IgD-negative memory B cell (primary cell): ENCODE data around the gene PHYKPL. TPM values are rescaled to one million over a fixed set of nuclear protein-coding genes. Genes with fewer than 3 reads are reported as not detected.

Experiments used
- H3K27ac Mint-ChIP-seq, 3 donors: one replicate each; pipeline ENCODE4 v1.8.0; 2020 to 2022; ENCODE audit warnings: mild to moderate bottlenecking in 3 of 3, mixed read lengths in 3 of 3, moderate library complexity in 1 of 3
- H3K27me3 Mint-ChIP-seq: one replicate; pipeline ENCODE4 v1.8.0; 2021; ENCODE audit warnings: mixed read lengths
- H3K36me3 Mint-ChIP-seq: one replicate; pipeline ENCODE4 v1.8.0; 2020; ENCODE audit warnings: mild to moderate bottlenecking, mixed read lengths
- H3K4me1 Mint-ChIP-seq, 3 donors: one replicate each; pipeline ENCODE4 v1.8.0; 2020 to 2022; ENCODE audit warnings: mixed read lengths in 3 of 3, mild to moderate bottlenecking in 1 of 3
- H3K4me3 Mint-ChIP-seq, 4 donors: one replicate each; pipeline ENCODE4 v1.8.0; 2020 to 2022; ENCODE audit warnings: mild to moderate bottlenecking in 4 of 4, mixed read lengths in 4 of 4, moderate library complexity in 3 of 4
- H3K9me3 Mint-ChIP-seq, 3 donors: one replicate each; pipeline ENCODE4 v1.8.0; 2020 to 2021; ENCODE audit warnings: mixed read lengths in 3 of 3, mild to moderate bottlenecking in 1 of 3
- polyA plus RNA-seq: library from polyadenylated mRNA; unstranded; fragments of 300-500 nt; fragmentation: Illumina TruSeq; gene quantifications from one replicate; pipeline ENCODE4 v1.2.3, GENCODE V29; 2021

The PHYKPL gene
- polyA plus RNA-seq, 1 donor from 2014 or later, result 58.1 TPM

GRCh38 chr5:178215280-178216002, 17.2 kb downstream of the PHYKPL start:
- Mint-ChIP-seq H3K4me1 (peaks cover 7 to 14% (median 13%) of the 10 kb centered on the region in 3 donors), H3K9me3 (no peaks in the 10 kb centered on the region), H3K27ac (peak overlapping the region in 2 of 3 donors; percentile 73 to 78), H3K36me3 (peaks cover 2% of the 10 kb centered on the region), H3K27me3 (no peaks in the 10 kb centered on the region), H3K4me3 (no peak overlapping the region)

- peaks cover 2% of the 10 kb centered on the region for H3K36me3 Mint-ChIP-seq
Observed at GRCh38 chr5:178214160-178214803, 18.3 kb downstream of the PHYKPL start.

DNA sequence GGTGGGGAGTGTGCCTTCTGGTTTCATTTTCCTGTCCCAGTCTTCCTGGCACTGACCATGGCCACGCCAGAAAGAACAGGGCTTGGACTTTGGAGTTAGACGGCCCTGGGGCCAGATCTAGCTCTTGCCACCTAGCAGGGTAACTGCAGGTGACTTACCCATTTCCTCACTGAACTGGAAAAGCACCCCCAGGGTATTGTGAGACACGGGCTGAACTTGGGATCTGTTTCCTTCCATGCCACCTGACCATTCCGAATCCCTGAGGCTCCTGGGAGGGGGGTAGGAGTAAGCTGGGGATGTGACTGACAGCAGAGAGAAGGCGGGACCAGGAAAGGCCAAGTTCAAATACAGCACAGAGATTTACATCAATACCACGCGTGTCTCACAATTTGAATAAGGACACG, 18.9 kb downstream of the PHYKPL start:
- H3K27ac Mint-ChIP-seq, result peak overlapping the region; percentile 2 to 62 (median 27)
- H3K9me3 Mint-ChIP-seq, result no peaks in the 10 kb centered on the region
- H3K27me3 Mint-ChIP-seq, result no peaks in the 10 kb centered on the region
- peaks cover 7 to 14% (median 10%) of the 10 kb centered on the region in 3 donors for H3K4me1 Mint-ChIP-seq
- peak overlapping the region in 1 of 4 donors; percentile 50 for H3K4me3 Mint-ChIP-seq
- H3K36me3 Mint-ChIP-seq, result peaks cover 2% of the 10 kb centered on the region

More at GRCh38 chr5:178214160-178214803, 18.3 kb downstream of the PHYKPL start:
- no peaks in the 10 kb centered on the region for H3K27me3 Mint-ChIP-seq
- H3K4me3 Mint-ChIP-seq, result no peak overlapping the region
- peaks cover 7 to 14% (median 10%) of the 10 kb centered on the region in 3 donors for H3K4me1 Mint-ChIP-seq
- peak overlapping the region in 2 of 3 donors; percentile 27 to 62 for H3K27ac Mint-ChIP-seq
- no peaks in the 10 kb centered on the region for H3K9me3 Mint-ChIP-seq

DNA sequence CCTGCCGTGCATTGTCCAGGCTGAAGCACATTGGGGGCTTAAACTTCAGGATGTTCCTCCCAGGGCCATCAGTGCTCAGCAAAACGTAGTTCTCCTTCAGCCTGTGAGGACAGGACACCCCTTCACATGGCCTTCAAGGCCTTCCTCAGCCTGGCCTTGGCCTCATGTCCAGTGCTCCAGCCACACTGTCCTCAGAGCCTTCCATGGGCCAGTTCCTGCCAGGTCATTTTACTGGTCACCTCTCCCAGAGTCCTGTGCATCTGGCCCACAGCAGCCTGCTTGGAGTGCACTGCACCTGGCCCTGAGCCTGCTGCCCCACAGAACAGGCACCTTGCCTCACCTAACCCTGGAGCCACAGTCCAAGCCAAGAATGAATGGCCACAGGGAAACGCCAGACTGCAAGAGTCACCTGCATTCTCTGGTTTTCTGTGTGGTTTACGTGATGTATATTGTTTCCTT, 19.6 kb downstream of the PHYKPL start:
- Mint-ChIP-seq H3K9me3 (no peaks in the 10 kb centered on the region), H3K36me3 (peaks cover 2% of the 10 kb centered on the region), H3K4me1 (peaks cover 7 to 15% (median 14%) of the 10 kb centered on the region in 3 donors)

GRCh38 chr5:178212241-178213002, 20.2 kb downstream of the PHYKPL start:
- Mint-ChIP-seq H3K9me3 (no peaks in the 10 kb centered on the region), H3K36me3 (peaks cover 2% of the 10 kb centered on the region), H3K4me3 (peak overlapping the region in 1 of 4 donors; percentile 50), H3K27me3 (no peaks in the 10 kb centered on the region), H3K4me1 (peaks cover 7 to 19% (median 16%) of the 10 kb centered on the region in 3 donors), H3K27ac (peak overlapping the region; percentile 24 to 78 (median 78))

More for the DNA sequence above, 19.6 kb downstream of the PHYKPL start:
- Mint-ChIP-seq H3K27me3 (no peaks in the 10 kb centered on the region), H3K4me3 (peak overlapping the region in 1 of 4 donors; percentile 50), H3K27ac (peak overlapping the region in 2 of 3 donors; percentile 62 to 76)

DNA sequence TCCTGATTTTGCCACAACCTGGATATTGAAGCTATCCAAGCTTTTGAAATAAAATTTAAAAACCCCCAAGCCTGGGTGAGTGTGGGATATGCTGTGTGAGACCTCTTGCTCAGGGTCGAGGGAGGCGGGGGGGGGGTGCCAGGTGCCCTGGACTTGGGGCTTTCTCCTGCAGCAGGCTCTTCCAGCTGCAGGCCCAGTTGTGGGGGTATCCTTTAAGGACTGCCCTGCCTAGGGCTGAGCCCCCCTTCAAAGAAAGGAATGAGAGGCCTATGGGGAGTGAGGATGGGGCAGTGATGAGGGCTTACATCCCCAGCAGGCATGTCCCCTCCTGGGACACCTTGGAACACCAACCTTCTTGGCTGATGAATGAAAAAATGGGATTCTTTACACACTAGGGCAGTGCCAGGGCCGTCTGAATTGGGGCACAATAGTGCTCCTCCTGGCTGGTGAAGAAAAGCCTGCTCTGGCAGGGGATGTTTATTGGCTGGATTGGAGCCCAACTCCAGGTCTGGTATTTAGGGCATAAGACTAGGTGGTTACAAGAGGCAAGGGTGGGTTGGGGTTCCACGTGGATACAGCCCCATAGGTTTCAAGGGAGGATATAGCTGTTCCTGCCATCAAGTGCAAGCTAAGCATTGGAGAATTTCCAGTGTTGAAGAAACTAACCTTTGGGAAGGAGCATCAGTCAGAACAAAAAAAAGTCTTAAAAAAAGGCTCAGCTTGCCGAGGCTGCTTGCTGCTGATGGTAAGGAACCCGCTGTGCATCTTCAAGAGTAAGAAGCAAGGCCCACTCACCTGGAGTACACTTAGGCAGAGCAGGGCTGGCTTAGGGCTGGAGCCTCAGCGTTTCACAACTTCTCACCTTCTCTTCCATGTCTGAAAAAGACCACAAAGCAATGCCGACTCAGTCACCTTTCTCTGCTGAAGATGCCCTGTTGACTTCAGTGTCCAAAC, 21.2 kb downstream of the PHYKPL start:
- H3K27ac Mint-ChIP-seq, result peak overlapping the region; percentile 67 to 78 (median 71)
- H3K4me3 Mint-ChIP-seq, result no peak overlapping the region
- H3K27me3 Mint-ChIP-seq, result no peaks in the 10 kb centered on the region
- H3K36me3 Mint-ChIP-seq, result peaks cover 3% of the 10 kb centered on the region
- H3K4me1 Mint-ChIP-seq, result peaks cover 7 to 19% (median 18%) of the 10 kb centered on the region in 3 donors
- H3K9me3 Mint-ChIP-seq, result no peaks in the 10 kb centered on the region

GRCh38 chr5:178210686-178211085, 21.9 kb downstream of the PHYKPL start:
- no peaks in the 10 kb centered on the region for H3K27me3 Mint-ChIP-seq
- H3K27ac Mint-ChIP-seq, result peak overlapping the region in 2 of 3 donors; percentile 67 to 71
- H3K36me3 Mint-ChIP-seq, result peaks cover 3% of the 10 kb centered on the region
- no peak overlapping the region for H3K4me3 Mint-ChIP-seq
- H3K9me3 Mint-ChIP-seq, result no peaks in the 10 kb centered on the region
- H3K4me1 Mint-ChIP-seq, result peaks cover 9 to 21% (median 20%) of the 10 kb centered on the region in 3 donors

GRCh38 chr5:178210073-178210535, 22.5 kb downstream of the PHYKPL start:
- Mint-ChIP-seq H3K27me3 (no peaks in the 10 kb centered on the region), H3K27ac (peak overlapping the region in 2 of 3 donors; percentile 71), H3K36me3 (peaks cover 3% of the 10 kb centered on the region), H3K9me3 (no peaks in the 10 kb centered on the region), H3K4me3 (no peak overlapping the region), H3K4me1 (peaks cover 9 to 22% (median 21%) of the 10 kb centered on the region in 3 donors)

GRCh38 chr5:178209334-178210072, 23.1 kb downstream of the PHYKPL start:
- peak overlapping the region; percentile 4 to 71 (median 71) for H3K27ac Mint-ChIP-seq
- peak overlapping the region in 2 of 4 donors; percentile 12 to 82 for H3K4me3 Mint-ChIP-seq
- peaks cover 9 to 20% (median 19%) of the 10 kb centered on the region in 3 donors for H3K4me1 Mint-ChIP-seq
- H3K36me3 Mint-ChIP-seq, result peaks cover 3% of the 10 kb centered on the region
- no peaks in the 10 kb centered on the region for H3K9me3 Mint-ChIP-seq
- H3K27me3 Mint-ChIP-seq, result no peaks in the 10 kb centered on the region

- H3K4me3 Mint-ChIP-seq, result peak overlapping the region in 1 of 4 donors; percentile 88
- no peaks in the 10 kb centered on the region for H3K27me3 Mint-ChIP-seq
- peaks cover 13 to 20% (median 19%) of the 10 kb centered on the region in 3 donors for H3K4me1 Mint-ChIP-seq
- peak overlapping the region in 2 of 3 donors; percentile 4 to 71 for H3K27ac Mint-ChIP-seq
- peaks cover 3% of the 10 kb centered on the region for H3K36me3 Mint-ChIP-seq
- peaks cover 0 to 2% (median 0%) of the 10 kb centered on the region in 3 donors for H3K9me3 Mint-ChIP-seq
Observed at GRCh38 chr5:178208540-178209227, 23.9 kb downstream of the PHYKPL start.

DNA sequence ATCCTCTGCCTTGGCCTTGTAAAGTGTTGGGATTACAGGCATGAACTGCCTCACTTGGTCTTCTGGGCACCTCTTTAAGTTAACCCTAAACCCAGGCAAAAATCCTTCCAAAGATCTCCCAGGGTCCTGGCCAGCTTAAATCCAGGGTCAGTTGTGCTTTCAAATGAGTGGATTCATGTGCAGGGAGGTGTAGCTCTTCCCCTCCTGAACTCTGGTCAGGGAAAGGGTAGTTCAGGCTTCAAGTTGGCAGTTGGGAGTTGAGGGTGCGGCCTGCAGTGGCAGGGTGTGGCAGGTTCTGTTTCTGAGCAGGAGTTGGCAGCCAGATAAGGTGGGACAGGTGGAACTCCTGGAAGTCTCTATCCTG, 24.7 kb downstream of the PHYKPL start:
- Mint-ChIP-seq H3K27ac (peak overlapping the region in 2 of 3 donors; percentile 81 to 83), H3K4me3 (peak overlapping the region in 2 of 4 donors; percentile 24 to 88), H3K4me1 (peaks cover 13 to 19% (median 16%) of the 10 kb centered on the region in 3 donors), H3K27me3 (no peaks in the 10 kb centered on the region), H3K36me3 (peaks cover 3% of the 10 kb centered on the region), H3K9me3 (peaks cover 0 to 2% (median 0%) of the 10 kb centered on the region in 3 donors)

- Mint-ChIP-seq H3K9me3 (peaks cover 0 to 2% (median 0%) of the 10 kb centered on the region in 3 donors), H3K27ac (peak overlapping the region in 2 of 3 donors; percentile 81 to 83), H3K4me3 (peak overlapping the region; percentile 12 to 88 (median 72)), H3K4me1 (peaks cover 13 to 19% (median 16%) of the 10 kb centered on the region in 3 donors), H3K27me3 (no peaks in the 10 kb centered on the region), H3K36me3 (peaks cover 3% of the 10 kb centered on the region)
Observed at GRCh38 chr5:178207183-178207916, 25.3 kb downstream of the PHYKPL start.
